Stimulated activated CD8-positive, alpha-beta memory T cell treated with anti-CD3 and anti-CD28 coated beads, Interleukin-15, amount 100 ng/mL, for 4 hours (primary cell): Measurements from ENCODE around the gene RECQL5.
"Not testable (repeated sequence)": the region's sequence is repeated elsewhere in the genome, so short reads cannot be mapped to it uniquely, and the experiment has no call there.

Source experiments
- DNase-seq, 2 donors: peaks; one replicate each; pipeline ENCODE4 v3.0.0-alpha.2; 2020; ENCODE audit warnings: low read depth in 2 of 2

Gene RECQL5

GRCh38 chr17:75647921-75648320 is 19.0 kb downstream of the RECQL5 start:
- no peak for DNase-seq

GRCh38 chr17:75647061-75647460 is 19.9 kb downstream of the RECQL5 start:
- DNase-seq: no peak

GRCh38 chr17:75646638-75646992 is 20.3 kb downstream of the RECQL5 start:
- no peak for DNase-seq

- no peak for DNase-seq
Measured at GRCh38 chr17:75645889-75646637, 20.9 kb downstream of the RECQL5 start.

GRCh38 chr17:75645501-75645888 is 21.5 kb downstream of the RECQL5 start:
- no peak for DNase-seq

GRCh38 chr17:75643643-75644017 is 23.3 kb downstream of the RECQL5 start:
- DNase-seq: no peak

- no peak for DNase-seq
Measured at GRCh38 chr17:75642784-75643642, 23.9 kb downstream of the RECQL5 start.

GRCh38 chr17:75642182-75642783 is 24.7 kb downstream of the RECQL5 start:
- DNase-seq: no peak

- DNase-seq: no peak
Measured at GRCh38 chr17:75641343-75641742, 25.6 kb downstream of the RECQL5 start.

GRCh38 chr17:75640556-75641119 is 26.3 kb downstream of the RECQL5 start:
- DNase-seq: no peak

GRCh38 chr17:75639771-75640555 is 27.0 kb downstream of the RECQL5 start:
- no peak for DNase-seq

GRCh38 chr17:75639327-75639726 is 27.6 kb downstream of the RECQL5 start:
- DNase-seq: no peak

- DNase-seq: no peak
Measured at GRCh38 chr17:75638893-75639292, 28.1 kb downstream of the RECQL5 start.

GRCh38 chr17:75638039-75638438 is 28.9 kb downstream of the RECQL5 start:
- not testable (repeated sequence) for DNase-seq

- DNase-seq: no peak
Measured at GRCh38 chr17:75637551-75637950, 29.4 kb downstream of the RECQL5 start.

GRCh38 chr17:75637143-75637538 is 29.8 kb downstream of the RECQL5 start:
- no peak for DNase-seq

GRCh38 chr17:75636381-75637142 is 30.4 kb downstream of the RECQL5 start:
- no peak for DNase-seq

- no peak for DNase-seq
Measured at GRCh38 chr17:75635610-75636202, 31.2 kb downstream of the RECQL5 start.

GRCh38 chr17:75634754-75635609 is 32.0 kb downstream of the RECQL5 start:
- no peak for DNase-seq

- DNase-seq: no peak
Measured at GRCh38 chr17:75634376-75634740, 32.6 kb downstream of the RECQL5 start.
